A549 (cell line): ENCODE measurements around the gene SPTB. TPM values are rescaled to one million over a fixed set of nuclear protein-coding genes. Genes with fewer than 3 reads are reported as not detected.

ENCODE experiments used
- ATAC-seq, 2 experiments: fragments of 200-7000 bp in 1 of 2; fragments of >200 bp in 1 of 2; cut with Nextera tagmentation in 1 of 2; cut with Tn5 transposase in 1 of 2; 3 replicates each; pipeline versions ENCODE4 v1.8.0 to v1.9.1; 2018 to 2020; ENCODE audit warnings: mild to moderate bottlenecking in 1 of 2, moderate library complexity in 1 of 2
- CTCF ChIA-PET: fragments of 300-600 bp; sonication (Branson Sonifier 250); formaldehyde crosslinking; extraction: SDS; loops from one replicate; lab custom pipeline; 2021; ENCODE audit warnings: antibody characterized with exemption, inconsistent platforms; lab: Yijun Ruan, JAX
- POLR2A ChIA-PET: fragments of 350-600 bp; formaldehyde crosslinking; extraction: SDS; loops from one replicate; lab custom pipeline; 2021; ENCODE audit warnings: antibody characterized with exemption, inconsistent platforms; lab: Yijun Ruan, JAX
- DNase-seq, 2 experiments: peaks; one replicate each; pipeline versions ENCODE4 v3.0.0 to v3.0.0-alpha.2; 2011 to 2016; ENCODE audit warnings: low read depth in 1 of 2, low spot score in 1 of 2
- FAIRE-seq: peaks from 2 replicates; lab custom pipeline; 2011; peaks lifted over from hg19 to GRCh38; lab: Jason Lieb, UNC
- H3K27ac ChIP-seq, 2 experiments: fragments of >200 bp; sonication (Bioruptor Twin); formaldehyde crosslinking; 3 replicates each; pipeline ENCODE4 v1.5.1; 2016 to 2017
- H3K4me1 ChIP-seq: fragments of >200 bp; sonication (Bioruptor Twin); formaldehyde crosslinking; 3 replicates; pipeline ENCODE4 v1.6.1; 2016
- H3K4me2 ChIP-seq: fragments of >200 bp; sonication (Bioruptor Twin); formaldehyde crosslinking; 3 replicates; pipeline ENCODE4 v1.6.1; 2016
- H3K4me3 ChIP-seq: fragments of >200 bp; sonication (Bioruptor Twin); formaldehyde crosslinking; 3 replicates; pipeline ENCODE4 v1.5.1; 2016
- H3K9me3 ChIP-seq: fragments of >200 bp; sonication (Bioruptor Twin); formaldehyde crosslinking; 3 replicates; pipeline ENCODE4 v1.6.1; 2016
- CBX2 ChIP-seq: fragments of 200-600 bp; sonication (generic); IDR thresholded peaks from 2 replicates; pipeline ENCODE4 v1.6.1; 2016; ENCODE audit warnings: low read depth, mild to moderate bottlenecking, borderline replicate concordance
- FOXS1 ChIP-seq: fragments of 250-450 bp; sonication (Bioruptor Pico); IDR thresholded peaks from 2 replicates; pipeline ENCODE4 v1.5.0; 2020; ENCODE audit warnings: mild to moderate bottlenecking, moderate library complexity
- MYC ChIP-seq: IDR thresholded peaks from 2 replicates; pipeline ENCODE4 v1.6.1; 2012; ENCODE audit warnings: mild to moderate bottlenecking, inconsistent platforms, low read length, improper control_type of control experiment, borderline replicate concordance
- POLR2A ChIP-seq: IDR thresholded peaks from 2 replicates; pipeline ENCODE4 v1.6.1; 2012; ENCODE audit warnings: mild to moderate bottlenecking, low read length
- RAD21 ChIP-seq, 2 experiments: fragments of >200 bp in 1 of 2; sonication (Bioruptor Twin) in 1 of 2; formaldehyde crosslinking in 1 of 2; IDR thresholded peaks in 1 of 2; conservative IDR thresholded peaks in 1 of 2; 2 replicates in 1 of 2; 3 replicates in 1 of 2; pipeline ENCODE4 v1.6.1; 2012 to 2018; ENCODE audit warnings: inconsistent platforms in 1 of 2
- RCOR1 ChIP-seq: fragments of 150-350 bp; IDR thresholded peaks from 2 replicates; pipeline ENCODE4 v1.6.1; 2014; ENCODE audit warnings: antibody characterized with exemption, low read length, low read depth
- RFX5 ChIP-seq: fragments of 450-650 bp; IDR thresholded peaks from 2 replicates; pipeline ENCODE4 v1.7.1; 2014; ENCODE audit warnings: antibody characterized with exemption, mild to moderate bottlenecking, moderate library complexity
- TFCP2L1 ChIP-seq: fragments of 250-450 bp; sonication (Bioruptor Pico); IDR thresholded peaks from 2 replicates; pipeline ENCODE4 v1.5.0; 2021; ENCODE audit warnings: mild to moderate bottlenecking
- ZNF302 ChIP-seq: fragments of 250-450 bp; sonication (Bioruptor Pico); IDR thresholded peaks from 2 replicates; pipeline ENCODE4 v1.9.0; 2021; ENCODE audit warnings: inconsistent platforms, mild to moderate bottlenecking, moderate library complexity
- ZSCAN20 ChIP-seq: fragments of 250-450 bp; sonication (Bioruptor Pico); IDR thresholded peaks from 2 replicates; pipeline ENCODE4 v1.8.0; 2022; ENCODE audit warnings: mild to moderate bottlenecking, moderate library complexity
- WGBS: methylation state at CpG from one replicate; pipeline ENCODE4 v1.1.6; 2017; ENCODE audit errors: missing lambda C conversion rate; 5-methylcytosine and 5-hydroxymethylcytosine counted together
- polyA plus RNA-seq, 4 experiments: library from polyadenylated mRNA; depleted of rRNA in 3 of 4; stranded (reverse); fragments of >200 nt; fragmentation: RNase III in 1 of 4; extraction: RNeasy Plus Mini Kit Qiagen cat#74134 plus additional on column Dnase treatment in 1 of 4; gene quantifications; 2 replicates in 3 of 4; 3 replicates in 1 of 4; pipeline ENCODE4 v1.2.3, GENCODE V29; 2011 to 2017
- TF ChIP-seq, protein P1 (sequence below): fragments of 200-600 bp; sonication (generic); IDR thresholded peaks from 2 replicates; pipeline ENCODE4 v1.6.1; 2016; ENCODE audit warnings: antibody characterized with exemption, mild to moderate bottlenecking, moderate library complexity
- TF ChIP-seq, protein P2 (sequence below): fragments of 250-450 bp; sonication (Bioruptor Pico); IDR thresholded peaks from 2 replicates; pipeline ENCODE4 v1.5.0; 2021; ENCODE audit warnings: mild to moderate bottlenecking, moderate library complexity, borderline replicate concordance

SPTB gene
- polyA plus RNA-seq, 2 of the 4 experiments (the other 2 are of a cell fraction) = 0.27 to 2.1 TPM

DNA sequence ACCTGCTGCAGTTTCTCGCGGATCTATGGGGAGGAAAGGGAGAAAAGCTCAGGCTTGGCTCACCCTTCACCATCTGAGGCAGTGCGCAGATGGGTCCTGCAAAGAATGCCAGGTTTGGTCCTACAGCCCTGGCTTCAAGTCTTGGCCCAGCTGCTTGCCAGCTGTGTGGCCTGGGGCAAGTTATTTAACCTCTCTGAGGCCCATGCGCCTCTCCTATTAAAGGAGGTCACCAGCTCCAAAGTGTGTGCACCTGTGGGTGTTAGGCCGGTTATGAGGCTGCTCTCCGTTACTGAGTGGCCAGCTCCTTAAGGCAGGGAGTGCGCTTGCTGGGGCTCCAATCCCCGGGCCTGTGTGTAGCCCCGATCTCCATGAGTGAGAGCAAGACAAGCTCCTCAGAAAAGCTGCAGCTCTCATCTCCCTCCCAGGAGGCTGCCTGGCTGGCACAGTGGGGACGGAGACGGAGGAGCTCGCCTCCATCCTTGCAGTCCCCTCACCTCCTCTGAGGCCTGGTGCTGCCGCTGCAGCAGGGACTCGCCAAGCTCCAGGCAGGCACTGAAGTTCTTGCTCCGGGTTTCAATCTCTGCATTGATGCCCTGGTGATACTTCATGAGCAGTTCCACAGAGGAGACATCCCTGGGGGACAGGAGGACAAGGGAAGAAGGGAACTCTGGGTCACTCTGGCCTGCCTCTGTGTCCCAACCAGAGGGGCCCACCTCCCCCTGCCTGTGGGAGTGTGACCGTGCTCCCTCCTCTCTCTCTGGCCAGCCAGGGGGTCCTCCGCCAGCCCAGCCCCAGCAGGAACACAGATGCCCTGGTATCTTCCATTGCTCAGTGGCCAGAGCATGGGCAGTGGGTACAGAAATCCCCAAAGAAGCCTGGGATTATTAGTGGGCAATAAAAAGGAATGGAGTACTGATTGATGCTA, 110.3 kb downstream of the SPTB start:
- DNase-seq (no peak), ATAC-seq (no peak), FAIRE-seq (no peak)
- CTCF ChIA-PET = interaction anchor here (0.7 to 12.5 kb wide), 10 partner anchors 10 to 229 kb away, joined by 3 to 106 read pairs (median 4); partner anchors contain the start of gene HSPA2
- Histone ChIP-seq H3K4me3 (no peak overlapping the region), H3K4me2 (no peak overlapping the region), H3K27ac (0 out of 6 replicates have a peak overlapping the region, but pooled peaks of 1 of the 2 experiments have one; percentile 24), H3K9me3 (no peaks in the 10 kb centered on the region), H3K4me1 (peaks cover 23% of the 10 kb centered on the region)
- 87% methylated on average over 17 of the region's 17 CpGs for WGBS
- POLR2A ChIA-PET = interaction anchor here (1.2 to 1.4 kb wide), 2 partner anchors 31 to 229 kb away, joined by 3 read pairs; partner anchors contain the start of gene HSPA2
- TF ChIP-seq MYC (no peak), FOXS1 (no peak), ZSCAN20 (CRISPR knock-in tag) (no peak), ZNF302 (CRISPR knock-in tag) (no peak)

DNA sequence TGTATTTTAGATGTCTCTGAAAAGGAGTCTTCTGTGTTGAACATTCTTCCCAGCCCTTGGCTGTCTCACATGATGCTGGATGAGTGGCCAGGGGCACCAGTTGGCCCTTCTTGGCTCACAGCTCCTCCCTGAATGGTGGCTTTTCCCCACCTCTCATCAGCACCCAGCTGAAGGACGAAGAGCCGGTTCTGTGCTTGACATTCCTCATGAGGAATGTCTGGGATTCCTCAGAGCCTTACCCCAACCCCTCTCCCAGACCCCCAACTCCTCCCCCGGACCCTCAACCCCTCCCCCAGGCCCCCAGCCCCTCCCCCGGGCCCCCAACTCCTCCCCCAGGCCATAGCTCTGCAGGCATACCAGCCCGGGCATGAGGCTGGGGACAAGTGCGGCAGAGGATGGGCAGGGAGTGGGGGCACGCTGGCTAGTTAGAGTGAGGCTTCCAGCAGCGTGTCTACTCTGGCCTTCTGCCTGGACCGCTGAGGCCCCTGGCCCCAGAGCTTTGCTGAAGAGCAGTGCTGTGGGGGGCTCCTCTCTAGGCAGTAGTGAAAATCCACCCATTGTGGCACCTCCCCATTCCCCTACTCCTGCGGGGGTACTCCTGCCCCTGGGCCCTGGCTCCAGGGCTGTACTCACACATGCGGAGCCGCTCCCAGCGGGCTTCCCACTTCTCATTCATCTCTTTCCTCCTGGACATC, 111.2 kb downstream of the SPTB start:
- H3K9me3 ChIP-seq = no peaks in the 10 kb centered on the region
- no peak overlapping the region for H3K4me3 ChIP-seq
- TF ChIP-seq TFCP2L1 (CRISPR knock-in tag) (no peak), RAD21 (conservative IDR thresholded peaks at IDR 0.05 in 1 of 2, IDR thresholded peaks at IDR 0.05 in 1 of 2) (no peak), RCOR1 (no peak), CBX2 (no peak), POLR2A (no peak), RFX5 (no peak)
- TF ChIP-seq, protein P1, sequence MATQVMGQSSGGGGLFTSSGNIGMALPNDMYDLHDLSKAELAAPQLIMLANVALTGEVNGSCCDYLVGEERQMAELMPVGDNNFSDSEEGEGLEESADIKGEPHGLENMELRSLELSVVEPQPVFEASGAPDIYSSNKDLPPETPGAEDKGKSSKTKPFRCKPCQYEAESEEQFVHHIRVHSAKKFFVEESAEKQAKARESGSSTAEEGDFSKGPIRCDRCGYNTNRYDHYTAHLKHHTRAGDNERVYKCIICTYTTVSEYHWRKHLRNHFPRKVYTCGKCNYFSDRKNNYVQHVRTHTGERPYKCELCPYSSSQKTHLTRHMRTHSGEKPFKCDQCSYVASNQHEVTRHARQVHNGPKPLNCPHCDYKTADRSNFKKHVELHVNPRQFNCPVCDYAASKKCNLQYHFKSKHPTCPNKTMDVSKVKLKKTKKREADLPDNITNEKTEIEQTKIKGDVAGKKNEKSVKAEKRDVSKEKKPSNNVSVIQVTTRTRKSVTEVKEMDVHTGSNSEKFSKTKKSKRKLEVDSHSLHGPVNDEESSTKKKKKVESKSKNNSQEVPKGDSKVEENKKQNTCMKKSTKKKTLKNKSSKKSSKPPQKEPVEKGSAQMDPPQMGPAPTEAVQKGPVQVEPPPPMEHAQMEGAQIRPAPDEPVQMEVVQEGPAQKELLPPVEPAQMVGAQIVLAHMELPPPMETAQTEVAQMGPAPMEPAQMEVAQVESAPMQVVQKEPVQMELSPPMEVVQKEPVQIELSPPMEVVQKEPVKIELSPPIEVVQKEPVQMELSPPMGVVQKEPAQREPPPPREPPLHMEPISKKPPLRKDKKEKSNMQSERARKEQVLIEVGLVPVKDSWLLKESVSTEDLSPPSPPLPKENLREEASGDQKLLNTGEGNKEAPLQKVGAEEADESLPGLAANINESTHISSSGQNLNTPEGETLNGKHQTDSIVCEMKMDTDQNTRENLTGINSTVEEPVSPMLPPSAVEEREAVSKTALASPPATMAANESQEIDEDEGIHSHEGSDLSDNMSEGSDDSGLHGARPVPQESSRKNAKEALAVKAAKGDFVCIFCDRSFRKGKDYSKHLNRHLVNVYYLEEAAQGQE = no peak
- TF ChIP-seq, protein P2, sequence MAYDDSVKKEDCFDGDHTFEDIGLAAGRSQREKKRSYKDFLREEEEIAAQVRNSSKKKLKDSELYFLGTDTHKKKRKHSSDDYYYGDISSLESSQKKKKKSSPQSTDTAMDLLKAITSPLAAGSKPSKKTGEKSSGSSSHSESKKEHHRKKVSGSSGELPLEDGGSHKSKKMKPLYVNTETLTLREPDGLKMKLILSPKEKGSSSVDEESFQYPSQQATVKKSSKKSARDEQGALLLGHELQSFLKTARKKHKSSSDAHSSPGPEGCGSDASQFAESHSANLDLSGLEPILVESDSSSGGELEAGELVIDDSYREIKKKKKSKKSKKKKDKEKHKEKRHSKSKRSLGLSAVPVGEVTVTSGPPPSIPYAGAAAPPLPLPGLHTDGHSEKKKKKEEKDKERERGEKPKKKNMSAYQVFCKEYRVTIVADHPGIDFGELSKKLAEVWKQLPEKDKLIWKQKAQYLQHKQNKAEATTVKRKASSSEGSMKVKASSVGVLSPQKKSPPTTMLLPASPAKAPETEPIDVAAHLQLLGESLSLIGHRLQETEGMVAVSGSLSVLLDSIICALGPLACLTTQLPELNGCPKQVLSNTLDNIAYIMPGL = no peak
- 83% methylated on average over 6 of the region's 13 CpGs for WGBS
- DNase-seq = no peak
- H3K4me2 ChIP-seq = no peak overlapping the region
- H3K4me1 ChIP-seq = peaks cover 31% of the 10 kb centered on the region
- no peak for ATAC-seq
- ChIA-PET CTCF (interaction anchor here (0.8 to 12.5 kb wide), 10 partner anchors 11 to 228 kb away, joined by 3 to 106 read pairs (median 4); partner anchors contain the start of gene HSPA2), POLR2A (interaction anchor here (1.2 to 1.4 kb wide), 2 partner anchors 32 to 228 kb away, joined by 3 read pairs; partner anchors contain the start of gene HSPA2)
- 0 out of 6 replicates have a peak overlapping the region, but pooled peaks of 1 of the 2 experiments have one; percentile 18 for H3K27ac ChIP-seq
- no peak for FAIRE-seq
